Measurements from ENCODE around the gene GMPS.
"Not testable (repeated sequence)": the region's sequence is repeated elsewhere in the genome, so short reads cannot be mapped to it uniquely, and the experiment has no call there.

The GMPS gene

DNA sequence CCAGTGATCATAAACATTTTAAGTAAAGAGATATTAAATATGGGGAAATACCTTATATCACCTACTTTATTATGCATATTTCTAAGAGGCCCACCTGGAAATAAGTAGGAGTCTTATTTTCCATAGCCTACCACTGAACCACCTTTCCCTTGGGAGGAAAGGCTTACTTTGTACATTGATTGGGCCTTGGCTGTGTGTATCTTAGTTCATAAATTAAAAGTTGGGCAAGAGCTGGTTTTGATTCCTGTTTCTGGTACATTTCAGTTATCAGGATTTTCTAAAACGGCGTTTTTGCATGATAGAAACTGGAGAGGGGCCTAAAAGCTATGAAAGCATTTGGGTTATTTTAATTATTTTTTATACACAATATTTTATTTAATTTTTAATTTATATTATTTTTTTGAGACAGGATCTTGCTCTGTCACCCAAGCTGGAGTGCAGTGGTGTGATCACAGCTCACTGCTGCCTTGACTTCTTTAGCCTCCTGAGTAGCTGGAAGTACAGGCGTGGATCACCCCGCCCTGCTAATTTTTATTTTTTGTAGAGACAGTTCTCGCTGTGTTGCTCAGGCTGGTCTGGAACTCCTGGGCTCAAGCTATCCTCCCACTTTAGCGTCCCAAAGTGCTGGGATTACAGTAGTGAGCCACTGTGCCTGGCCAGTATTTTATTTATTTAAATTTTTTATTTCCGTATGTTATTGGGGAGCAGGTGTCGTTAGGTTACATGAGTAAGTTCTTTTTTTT lies 2.6 kb downstream of the GMPS start:
- DNase-seq, result peak in 2 of 3 donors; percentile 48 to 53

DNA sequence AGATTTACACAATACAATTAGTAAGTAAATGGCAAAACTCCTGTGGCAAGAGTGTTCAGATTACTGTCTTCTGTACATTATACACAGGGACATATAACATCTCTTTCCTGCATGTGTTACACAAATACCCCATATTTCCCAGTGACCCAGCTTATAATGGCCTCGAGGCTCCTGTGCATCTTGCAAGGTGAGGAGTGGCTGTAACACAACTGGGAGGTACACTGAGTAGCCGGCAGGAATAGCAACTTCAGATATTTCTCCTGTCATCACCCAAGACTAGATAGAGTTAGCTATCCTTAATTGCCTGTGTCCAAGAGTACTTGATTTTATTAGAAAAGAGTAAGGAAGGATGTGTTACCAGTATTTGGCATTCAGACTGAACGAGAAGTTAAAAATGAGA lies 5.6 kb downstream of the GMPS start:
- no peak for DNase-seq

DNA sequence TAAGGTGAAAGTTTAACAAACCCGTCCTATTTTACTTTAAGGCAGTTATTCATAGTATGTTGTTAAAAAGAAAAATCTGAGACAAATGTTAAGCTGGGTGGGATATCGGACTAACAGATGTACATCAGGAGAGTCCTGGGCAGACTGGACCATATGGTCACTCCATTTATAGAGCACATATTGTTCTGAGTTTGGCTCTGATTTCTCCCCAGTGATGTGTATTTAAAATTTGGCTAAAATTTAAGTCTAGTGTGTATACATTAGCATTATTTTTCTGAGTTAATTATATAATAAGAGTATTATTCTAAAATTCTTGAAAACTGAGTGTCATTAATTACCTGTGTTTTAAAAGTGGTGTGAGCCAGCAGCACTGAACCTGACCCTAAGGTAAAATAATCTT lies 6.1 kb downstream of the GMPS start:
- DNase-seq, result no peak

DNA sequence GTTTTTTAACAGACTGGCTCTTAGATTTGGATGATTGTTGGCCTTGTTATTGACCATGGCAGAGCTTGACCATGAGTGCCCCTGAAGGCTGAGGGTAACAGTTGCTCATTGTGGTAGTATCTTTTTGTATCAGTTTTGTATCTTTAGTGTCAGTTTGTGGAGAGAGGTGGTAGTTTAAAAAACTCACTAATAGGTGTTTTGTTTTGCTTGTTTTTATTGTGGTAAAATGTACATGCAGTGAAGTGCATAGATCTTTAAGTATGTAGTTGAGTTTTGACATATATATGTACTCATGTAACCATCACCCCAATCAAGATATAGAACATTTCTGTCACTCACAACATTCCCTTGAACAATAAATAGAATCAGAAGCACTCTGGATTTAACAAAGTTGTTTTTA lies 9.8 kb downstream of the GMPS start:
- DNase-seq, result no peak

DNA sequence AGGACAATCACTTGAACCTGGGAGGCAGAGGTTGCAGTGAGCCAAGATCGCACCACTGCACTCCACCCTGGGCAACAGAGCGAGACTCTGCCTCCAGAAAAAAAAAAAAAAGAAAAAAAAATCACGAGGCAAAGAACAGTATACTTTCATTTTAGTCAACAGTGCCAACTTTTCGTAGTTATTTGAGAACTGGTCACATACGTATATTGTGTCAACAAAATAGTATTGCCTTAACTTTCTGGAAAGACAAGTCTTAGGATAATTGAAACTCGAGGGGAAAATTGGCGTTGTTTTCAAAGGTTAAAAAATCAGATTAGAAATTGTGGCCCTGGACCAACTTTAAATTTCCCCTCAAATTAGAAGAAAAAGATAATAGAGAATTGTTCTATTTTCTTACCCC lies 13.8 kb downstream of the GMPS start:
- no peak for DNase-seq

DNA sequence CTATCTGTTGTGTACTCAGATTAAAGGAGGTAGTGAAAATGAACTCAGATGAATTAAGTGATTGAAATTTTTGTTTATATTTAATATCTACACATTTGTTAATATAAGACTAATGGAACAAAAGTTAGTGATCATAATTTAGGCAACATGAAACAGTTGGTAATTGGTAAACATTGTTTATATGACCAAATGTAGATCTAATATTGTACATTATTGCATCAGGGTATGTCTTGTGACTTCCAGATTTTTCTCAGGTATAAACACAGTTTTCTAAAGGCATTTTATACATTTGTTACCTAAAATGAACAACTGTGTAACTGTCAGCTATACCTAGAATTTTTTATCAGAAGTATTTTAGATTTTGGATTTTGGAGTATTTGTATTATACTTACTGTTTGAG lies 14.8 kb downstream of the GMPS start:
- no peak for DNase-seq

DNA sequence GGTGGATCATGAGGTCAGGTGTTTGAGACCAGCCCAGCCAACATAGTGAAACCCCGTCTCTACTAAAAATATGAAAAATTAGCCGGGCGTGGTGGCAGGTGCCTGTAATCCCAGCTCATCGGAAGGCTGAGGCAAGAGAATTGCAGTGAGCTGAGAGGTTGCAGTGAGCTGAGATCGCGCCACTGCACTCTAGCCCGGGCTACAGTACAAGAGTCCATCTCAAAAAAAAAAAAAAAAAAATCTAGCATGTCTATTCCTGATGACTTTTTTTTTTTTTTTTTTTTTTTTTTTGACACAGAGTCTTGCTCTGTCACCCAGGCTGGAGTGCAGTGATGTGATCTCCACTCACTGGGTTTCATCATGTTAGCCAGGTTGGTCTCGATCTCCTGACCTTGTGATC lies 15.9 kb downstream of the GMPS start:
- DNase-seq, result not testable (repeated sequence)

DNA sequence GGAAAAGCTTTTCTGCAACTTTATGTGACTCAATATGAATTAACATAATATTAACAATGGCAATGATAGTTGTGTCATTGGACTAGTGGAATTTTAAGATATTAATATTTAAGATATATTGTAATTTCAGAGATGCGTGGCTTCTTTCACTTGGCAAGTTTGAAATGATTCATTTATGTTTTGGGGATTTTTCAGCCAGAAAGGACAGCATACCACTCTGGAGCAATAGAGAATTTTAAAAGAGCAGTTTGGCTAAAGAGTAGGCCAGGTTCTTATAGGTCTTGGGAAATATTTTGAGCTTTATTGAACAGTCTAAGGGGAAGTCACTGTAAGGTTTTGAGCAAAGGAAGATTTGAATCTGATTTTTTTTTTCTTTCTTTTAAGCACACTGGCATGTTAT lies 16.5 kb downstream of the GMPS start:
- DNase-seq, result no peak

DNA sequence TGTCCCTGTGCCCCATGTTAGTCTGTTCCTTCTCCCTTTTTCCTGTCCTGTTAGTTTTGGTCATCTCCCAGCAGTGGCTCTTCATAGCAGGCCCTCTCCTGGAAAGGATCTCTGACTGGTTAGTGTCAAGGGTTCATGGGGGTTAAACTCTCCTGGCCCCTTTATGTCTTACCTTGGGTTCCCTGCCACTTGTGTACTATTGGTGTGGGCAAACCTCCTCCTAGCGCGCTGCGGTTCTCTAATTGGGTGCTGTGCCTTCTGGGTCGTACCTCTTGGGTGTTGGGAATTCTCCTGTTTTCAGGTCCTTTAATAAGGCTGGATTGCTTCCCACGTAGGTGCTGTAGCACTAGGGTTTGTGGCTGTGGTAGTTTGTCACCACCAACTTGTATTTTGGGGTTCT lies 18.8 kb downstream of the GMPS start:
- no peak for DNase-seq

DNA sequence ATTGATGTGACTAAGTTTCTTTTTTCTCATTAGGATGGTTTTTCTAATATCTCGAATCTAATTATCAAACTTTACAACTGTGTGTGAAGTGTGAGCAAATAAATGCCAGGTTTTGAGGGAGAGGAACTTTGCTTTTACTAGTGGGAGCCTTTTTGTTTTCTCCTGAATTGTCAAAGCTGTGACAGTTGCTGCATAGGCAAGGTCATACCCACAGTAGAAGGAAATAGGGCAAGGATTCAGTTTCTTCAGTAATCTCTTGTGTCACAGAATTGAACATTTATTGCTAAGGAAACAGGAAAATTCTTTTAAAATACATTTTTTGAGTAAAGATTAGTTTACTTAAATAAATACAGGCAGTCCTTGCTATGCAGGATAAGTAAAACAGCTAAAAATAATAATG lies 19.5 kb downstream of the GMPS start:
- no peak for DNase-seq

DNA sequence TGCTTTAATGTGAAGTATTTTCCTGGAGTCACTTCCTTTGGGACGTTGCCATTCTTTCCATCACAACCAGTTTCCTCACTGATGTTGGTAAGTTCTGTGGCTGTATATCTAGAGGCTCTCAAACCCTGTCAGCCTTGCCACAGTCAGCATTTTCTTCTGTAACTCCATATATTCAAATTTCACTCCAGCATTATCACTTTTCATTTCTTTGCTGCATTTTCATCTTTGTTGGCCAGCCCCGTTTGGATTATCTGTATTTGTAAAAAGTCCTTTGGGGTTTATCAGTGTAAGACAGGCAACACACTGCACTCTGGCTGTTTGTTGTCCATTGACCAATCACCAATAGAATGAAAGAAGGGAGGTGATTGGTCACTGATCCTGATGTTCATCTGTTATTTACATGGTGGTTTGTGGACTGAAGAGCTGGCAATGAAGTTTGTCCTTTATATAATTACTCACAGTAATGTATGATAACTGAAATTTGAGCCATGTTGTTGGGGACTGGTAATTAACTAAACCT lies 20.3 kb downstream of the GMPS start:
- no peak for DNase-seq

DNA sequence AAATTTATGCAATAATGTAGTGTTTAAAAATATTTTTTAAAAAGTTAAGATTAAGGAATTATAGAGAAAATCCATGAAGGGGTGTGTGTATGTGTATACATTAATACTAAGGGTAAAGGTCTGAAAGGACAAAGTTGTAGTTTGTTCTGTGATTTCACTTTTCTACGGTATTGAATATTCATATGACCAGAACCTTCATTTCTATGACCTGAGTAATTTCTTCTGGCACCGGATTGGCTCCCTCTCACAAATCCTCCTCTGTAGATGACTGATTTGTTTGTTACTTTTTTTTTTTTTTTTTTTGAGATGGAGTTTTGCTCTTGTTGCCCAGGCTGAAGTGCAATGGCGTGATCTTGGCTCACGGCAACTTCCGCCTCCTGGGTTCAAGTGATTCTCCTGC lies 20.9 kb downstream of the GMPS start:
- no peak for DNase-seq

DNA sequence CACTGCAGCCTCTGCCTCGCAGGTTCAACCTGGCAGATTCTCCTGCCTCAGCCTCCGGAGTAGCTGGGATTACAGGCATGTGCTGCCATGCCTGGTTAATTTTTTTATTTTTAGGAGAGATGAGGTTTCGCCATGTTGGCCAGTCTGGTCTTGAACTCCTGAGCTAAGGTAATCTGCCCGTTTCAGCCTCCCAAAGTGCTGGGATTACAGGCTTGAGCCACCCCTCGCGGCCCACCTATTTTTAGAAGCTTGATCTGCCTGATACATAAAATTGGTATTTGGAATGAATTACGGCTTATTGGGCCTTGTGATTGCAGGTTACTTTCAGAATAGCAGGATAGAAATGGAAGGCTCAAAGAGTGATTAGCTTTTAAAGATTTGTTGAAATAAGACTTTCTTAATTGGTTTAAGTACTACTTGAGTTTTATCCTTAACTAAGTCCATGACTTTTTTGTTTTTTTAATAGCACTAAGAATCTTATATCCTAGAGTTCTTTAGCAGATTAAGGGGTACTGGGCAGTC lies 25.0 kb downstream of the GMPS start:
- no peak for DNase-seq

DNA sequence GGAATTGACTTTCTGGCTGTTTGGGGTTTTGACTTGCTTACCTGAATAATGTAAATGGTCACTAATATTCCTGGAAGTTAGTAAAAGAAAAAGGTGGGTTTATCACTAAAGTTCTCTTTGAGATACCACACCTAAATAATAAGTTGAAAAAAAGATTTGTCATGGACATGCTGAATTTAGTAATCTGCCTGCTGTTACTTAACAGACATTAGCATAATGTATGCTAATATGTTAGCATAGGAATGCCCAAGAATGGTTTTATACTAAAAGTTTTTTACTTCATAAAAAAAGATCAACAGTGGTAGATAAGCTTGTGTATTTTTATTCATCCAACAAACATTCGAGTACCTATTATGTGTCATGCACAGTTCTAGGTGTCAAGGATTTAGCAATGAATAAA lies 36.5 kb downstream of the GMPS start:
- DNase-seq, result no peak

DNA sequence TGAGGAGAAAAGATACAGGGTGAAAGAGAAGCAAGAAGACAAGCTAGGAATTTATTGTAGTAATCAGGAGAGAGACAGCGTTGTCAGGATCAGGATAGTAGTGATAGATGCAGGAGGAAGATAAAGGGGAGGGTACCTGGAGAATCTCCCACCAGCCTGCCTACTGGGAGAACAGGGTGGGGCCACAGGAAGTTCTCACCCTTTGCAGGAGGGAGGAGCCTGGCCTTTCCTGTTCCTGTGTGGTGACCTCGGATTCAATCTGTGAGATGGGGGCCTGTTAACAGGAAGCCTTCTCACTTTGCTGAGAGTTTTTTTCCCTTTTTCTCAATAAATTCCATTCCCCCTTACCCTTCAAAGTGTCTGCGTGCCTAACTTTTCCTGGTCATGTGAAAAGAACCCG lies 37.6 kb downstream of the GMPS start:
- no peak for DNase-seq

DNA sequence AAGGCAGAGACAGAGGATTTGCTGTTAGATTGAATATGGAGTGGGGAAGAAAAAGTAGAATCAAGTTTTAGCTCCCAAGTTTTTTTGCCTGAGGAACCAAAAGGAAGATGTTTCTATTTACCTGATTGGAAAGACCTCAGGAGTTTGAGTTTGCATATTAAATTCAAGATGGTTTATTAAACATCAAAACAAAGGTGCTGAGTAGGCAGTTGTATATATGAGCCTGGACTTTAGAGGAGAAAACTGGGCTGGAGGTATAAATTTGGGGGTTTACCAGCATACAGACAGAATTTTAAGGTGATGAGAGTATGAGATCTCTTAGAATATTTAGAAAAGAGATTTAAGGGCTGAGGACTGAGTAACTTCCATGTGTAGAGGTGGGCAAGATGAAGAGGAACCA lies 38.2 kb downstream of the GMPS start:
- DNase-seq, result no peak

DNA sequence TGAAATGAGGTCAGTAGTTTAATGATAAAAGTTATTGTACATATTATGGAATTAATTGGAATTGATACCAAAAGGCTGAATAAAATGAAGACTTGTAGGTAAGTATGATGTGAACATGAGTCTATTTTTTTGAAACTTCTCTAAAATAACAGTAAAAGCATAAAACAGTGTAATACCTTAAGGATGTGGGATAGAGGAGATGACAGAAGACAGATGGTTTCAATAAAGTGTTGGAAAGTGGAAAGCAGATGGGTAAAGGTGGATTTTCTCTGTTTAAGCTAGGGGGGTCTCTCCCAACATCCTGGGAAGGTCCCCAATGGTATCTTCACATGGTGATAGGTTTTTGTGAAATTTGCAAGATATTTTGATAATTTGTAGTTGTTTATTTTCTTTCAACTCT lies 41.6 kb downstream of the GMPS start:
- no peak for DNase-seq

DNA sequence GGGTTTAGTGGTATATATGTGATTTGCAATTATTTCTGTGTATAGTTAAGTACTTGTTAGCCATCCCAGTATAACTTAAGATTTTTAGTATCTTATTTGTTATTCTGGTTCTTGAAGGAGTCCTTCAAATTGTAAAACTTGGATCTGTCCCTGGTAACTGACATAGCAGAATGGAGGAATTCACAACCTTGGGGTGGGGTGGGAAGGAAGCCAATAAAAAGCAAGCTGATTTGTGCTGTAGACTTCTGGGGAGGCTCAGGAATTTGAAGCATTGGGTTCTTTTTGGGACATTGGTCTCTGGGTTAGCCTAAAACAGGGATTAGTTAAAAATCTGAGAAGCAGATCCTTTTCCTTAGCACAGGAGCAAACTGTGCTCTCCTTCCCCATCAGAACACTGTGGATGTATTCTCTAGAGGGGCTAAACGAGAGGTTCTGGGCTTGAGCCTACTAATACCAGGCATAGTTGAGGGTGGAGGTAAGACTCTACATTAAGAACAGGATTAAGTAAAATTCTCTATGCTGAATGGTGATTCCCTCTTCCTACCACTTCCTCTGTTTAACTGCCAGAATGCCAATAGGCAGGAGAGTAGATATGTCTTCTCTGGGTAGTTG lies 42.2 kb downstream of the GMPS start:
- DNase-seq, result no peak

DNA sequence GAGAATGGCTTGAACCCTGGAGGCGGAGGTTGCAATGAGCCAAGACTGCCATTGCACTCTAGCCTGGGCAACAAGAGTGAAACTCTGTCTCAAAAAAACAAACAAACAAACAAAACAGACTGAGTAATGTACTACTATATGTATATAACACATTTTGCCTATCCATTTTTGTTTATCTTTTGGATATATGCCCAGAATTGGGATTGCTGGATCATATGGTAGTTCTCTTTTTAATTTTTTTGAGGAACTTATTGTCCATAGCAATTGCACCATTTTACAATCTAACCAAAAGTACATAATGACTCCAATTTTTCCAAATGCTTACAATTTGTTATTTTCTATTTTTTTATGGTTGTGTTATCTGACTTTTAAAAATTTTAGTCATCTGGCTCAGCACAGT lies 47.3 kb downstream of the GMPS start:
- peak in 1 of 3 donors; percentile 4 for DNase-seq

DNA sequence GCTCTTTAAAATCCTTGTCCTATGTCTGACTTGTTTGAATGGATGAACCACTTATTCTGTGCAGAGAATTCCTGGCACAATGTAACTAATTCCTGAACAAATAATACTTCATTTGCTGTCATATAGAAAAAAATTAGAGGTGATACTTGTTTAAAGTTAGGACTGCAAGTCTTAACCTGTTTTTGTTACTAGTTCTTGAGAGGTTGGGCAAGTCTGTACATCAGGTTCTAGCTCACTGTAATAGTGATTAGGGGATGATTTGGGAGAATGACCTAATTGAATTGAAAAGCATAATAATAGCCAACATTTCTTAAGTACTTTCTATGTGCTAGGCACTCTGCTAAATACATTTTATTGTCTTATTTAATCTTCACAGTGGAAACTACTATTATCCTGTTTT lies 49.3 kb downstream of the GMPS start:
- DNase-seq, result no peak

DNA sequence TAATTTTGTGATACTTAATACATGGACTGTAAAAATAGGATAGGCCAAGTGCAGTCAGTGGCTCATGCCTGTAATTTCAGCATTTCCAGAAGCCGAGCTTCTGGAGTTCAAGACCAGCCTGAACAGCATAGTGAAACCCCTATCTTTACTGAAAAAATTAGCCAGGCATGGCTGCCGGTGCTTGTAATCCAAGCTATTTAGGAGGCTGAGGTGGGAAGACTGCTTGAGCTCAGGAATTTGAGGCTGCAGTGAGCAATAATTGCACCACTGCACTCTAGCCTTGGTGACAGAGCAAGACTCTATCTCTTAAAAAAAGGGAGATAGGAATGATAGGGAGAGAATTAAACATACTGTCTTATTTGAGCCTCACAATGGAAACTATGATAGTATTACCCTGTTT lies 51.0 kb downstream of the GMPS start:
- no peak for DNase-seq

DNA sequence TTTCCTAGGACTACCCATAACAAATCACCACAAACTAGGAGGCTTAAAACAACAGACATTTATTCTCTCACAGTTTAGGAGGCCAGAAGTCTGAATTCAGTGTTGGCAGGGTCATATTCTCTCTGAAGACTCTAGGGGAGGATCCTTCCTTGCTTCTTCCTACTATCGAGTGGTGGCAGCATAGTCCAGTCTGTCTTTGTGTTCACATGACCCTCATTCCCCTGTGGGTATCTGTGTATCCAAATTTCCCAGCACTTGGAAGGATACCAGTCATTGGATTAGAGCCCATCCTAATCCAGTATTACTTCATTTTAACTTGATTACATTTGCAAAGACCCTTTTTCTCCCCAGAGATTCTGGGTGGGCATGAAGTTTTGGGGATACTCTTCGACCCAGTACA lies 63.8 kb downstream of the GMPS start:
- no peak for DNase-seq

DNA sequence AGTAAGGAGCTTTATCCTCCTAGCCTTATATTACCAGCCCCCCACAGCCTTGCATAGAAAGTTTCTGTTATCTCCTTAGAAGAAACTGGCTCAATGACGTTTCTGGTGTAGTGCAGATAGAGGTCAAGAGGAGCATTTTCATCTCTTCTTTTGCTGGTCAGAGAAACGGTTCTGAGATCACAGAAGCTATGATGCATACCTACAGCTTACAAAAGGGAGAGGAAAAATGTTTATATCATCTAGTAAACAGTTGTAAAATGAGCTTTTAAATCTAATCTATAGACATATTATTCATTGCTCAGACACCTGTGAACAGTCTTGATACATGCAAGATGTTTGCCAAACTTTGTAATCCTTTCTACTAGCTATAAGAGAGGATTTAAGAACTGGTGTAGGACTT lies 68.0 kb downstream of the GMPS start:
- no peak for DNase-seq

DNA sequence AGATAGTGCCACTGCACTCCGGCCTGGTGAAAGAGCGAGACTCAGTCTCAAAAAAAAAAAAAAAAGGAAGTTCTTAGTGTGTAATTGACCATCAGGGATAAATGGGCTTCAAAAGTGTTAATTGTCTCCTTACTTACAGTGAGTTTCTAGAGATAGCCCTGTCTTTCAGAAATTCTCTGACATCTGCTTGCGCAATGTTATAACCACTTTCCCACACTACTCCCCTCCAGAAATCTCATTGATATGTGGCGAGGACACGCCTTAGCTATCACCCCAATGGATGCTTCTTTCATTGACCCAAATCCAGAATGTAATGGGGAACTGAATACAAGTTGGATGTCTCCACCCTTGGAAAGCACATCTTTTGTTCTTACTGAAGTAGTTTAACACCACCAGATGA lies 70.9 kb downstream of the GMPS start:
- no peak for DNase-seq

DNA sequence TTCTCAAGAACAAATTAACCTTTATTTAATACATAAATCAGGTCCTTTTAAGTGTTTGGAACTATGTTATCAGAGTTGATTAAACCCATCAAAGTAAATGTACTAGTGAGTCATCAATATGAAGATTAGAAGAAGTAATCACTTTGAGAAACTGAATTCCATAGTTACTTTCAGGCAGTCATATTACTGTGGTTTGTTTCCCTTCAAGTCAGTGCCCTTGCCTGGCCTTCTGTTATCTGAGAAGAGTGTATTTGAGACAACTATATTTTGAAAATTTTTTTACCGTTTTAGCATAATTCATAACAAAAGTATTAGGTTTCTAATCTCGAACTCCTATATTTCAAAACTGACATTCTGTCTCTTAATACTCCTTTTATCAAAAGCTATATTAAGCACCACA lies 73.6 kb downstream of the GMPS start:
- no peak for DNase-seq
